VCaP (cell line): ENCODE data around the gene CHAC1.
"Not testable (repeated sequence)": the region's sequence is repeated elsewhere in the genome, so short reads cannot be mapped to it uniquely, and the experiment has no call there.

Experiments used
- H3K27ac ChIP-seq: fragments of 450-650 bp; 2 replicates; pipeline ENCODE4 v1.5.1; 2017
- CTCF ChIP-seq: fragments of 450-650 bp; conservative IDR thresholded peaks from 2 replicates; pipeline ENCODE4 v1.5.1; 2017; ENCODE audit warnings: mild to moderate bottlenecking, moderate library complexity

CHAC1 gene

GRCh38 chr15:40960925-40961324, 7.7 kb downstream of the CHAC1 start:
- TF ChIP-seq CTCF: no peak
- H3K27ac ChIP-seq: no peak overlapping the region

- H3K27ac ChIP-seq: not testable (repeated sequence)
Observed at GRCh38 chr15:40961740-40962139, 8.5 kb downstream of the CHAC1 start.

- H3K27ac ChIP-seq: not testable (repeated sequence)
Observed at GRCh38 chr15:40962317-40962716, 9.0 kb downstream of the CHAC1 start.

GRCh38 chr15:40963201-40963600, 9.9 kb downstream of the CHAC1 start:
- TF ChIP-seq CTCF: no peak
- no peak overlapping the region for H3K27ac ChIP-seq

GRCh38 chr15:40964006-40964405, 10.7 kb downstream of the CHAC1 start:
- H3K27ac ChIP-seq: no peak overlapping the region
- TF ChIP-seq CTCF: no peak

- H3K27ac ChIP-seq: no peak overlapping the region
- no peak for TF ChIP-seq CTCF
Observed at GRCh38 chr15:40964634-40965033, 11.4 kb downstream of the CHAC1 start.

- TF ChIP-seq CTCF: no peak
Observed at GRCh38 chr15:40968290-40969085, 15.2 kb downstream of the CHAC1 start.

GRCh38 chr15:40969363-40969762, 16.1 kb downstream of the CHAC1 start:
- no peak overlapping the region for H3K27ac ChIP-seq
- no peak for TF ChIP-seq CTCF

More at GRCh38 chr15:40968290-40969085, 15.2 kb downstream of the CHAC1 start:
- no peak overlapping the region for H3K27ac ChIP-seq
